Stomach (tissue), 4 donors: Measurements from ENCODE around the gene FSD2.

Source experiments
- EP300 ChIP-seq: sonication (generic); formaldehyde crosslinking; IDR thresholded peaks from one replicate; pipeline ENCODE4 v1.6.1; 2017; ENCODE audit warnings: antibody characterized with exemption
- POLR2A ChIP-seq, 4 donors: fragments of 450-650 bp; IDR thresholded peaks; one replicate each; pipeline ENCODE4 v1.6.1; 2016; ENCODE audit warnings: antibody characterized with exemption in 4 of 4, control low read depth in 2 of 4, mild to moderate bottlenecking in 1 of 4, moderate library complexity in 1 of 4
- TF ChIP-seq, protein P1 (sequence below), 7 experiments: fragments of 450-650 bp in 4 of 7; fragments of 200-600 bp in 3 of 7; sonication (generic) in 3 of 7; IDR thresholded peaks; one replicate each; pipeline ENCODE4 v1.5.1; 2016 to 2019; ENCODE audit warnings: antibody characterized with exemption in 7 of 7, control low read depth in 2 of 7, mild to moderate bottlenecking in 1 of 7

DNA sequence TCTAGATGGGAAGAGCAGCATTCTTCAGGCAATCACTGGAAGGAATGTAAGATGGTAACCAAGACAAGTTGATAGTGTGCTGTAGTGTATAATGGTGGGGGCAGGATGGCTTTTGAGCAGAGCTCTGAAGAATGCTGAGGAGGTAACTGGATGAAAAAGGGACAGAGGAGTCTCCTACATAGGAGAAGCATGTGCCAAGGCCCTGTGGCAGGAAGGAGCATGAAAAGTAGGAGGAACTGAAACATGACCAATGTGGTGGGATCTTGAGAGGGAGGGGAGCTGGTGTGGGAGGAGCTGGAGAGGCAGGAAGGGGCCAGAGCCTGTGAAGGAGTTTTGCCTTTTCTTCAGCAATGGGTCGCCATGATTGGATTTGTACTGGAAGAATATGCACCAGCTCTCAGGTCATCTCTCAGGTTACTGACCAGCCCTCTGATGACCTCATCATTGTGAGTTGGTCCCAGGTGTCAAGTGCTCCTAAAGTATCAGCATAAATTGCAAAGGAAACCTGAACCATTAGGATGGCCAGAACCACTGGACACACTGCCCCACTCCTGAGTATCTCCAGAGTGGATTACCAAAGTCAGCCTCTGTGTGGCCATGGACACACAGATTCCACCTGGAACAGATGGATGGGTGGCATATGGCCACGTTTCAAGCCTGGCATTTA, 38.6 kb downstream of the FSD2 start:
- TF ChIP-seq, protein P1, sequence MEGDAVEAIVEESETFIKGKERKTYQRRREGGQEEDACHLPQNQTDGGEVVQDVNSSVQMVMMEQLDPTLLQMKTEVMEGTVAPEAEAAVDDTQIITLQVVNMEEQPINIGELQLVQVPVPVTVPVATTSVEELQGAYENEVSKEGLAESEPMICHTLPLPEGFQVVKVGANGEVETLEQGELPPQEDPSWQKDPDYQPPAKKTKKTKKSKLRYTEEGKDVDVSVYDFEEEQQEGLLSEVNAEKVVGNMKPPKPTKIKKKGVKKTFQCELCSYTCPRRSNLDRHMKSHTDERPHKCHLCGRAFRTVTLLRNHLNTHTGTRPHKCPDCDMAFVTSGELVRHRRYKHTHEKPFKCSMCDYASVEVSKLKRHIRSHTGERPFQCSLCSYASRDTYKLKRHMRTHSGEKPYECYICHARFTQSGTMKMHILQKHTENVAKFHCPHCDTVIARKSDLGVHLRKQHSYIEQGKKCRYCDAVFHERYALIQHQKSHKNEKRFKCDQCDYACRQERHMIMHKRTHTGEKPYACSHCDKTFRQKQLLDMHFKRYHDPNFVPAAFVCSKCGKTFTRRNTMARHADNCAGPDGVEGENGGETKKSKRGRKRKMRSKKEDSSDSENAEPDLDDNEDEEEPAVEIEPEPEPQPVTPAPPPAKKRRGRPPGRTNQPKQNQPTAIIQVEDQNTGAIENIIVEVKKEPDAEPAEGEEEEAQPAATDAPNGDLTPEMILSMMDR (IDR thresholded peaks at IDR 0.05): no peak
- no peak for TF ChIP-seq POLR2A (IDR thresholded peaks at IDR 0.05)
- TF ChIP-seq EP300: no peak
